Renal cortical epithelial cell (primary cell): ENCODE results near the gene OR52A1. TPM values are rescaled to one million over a fixed set of nuclear protein-coding genes. Genes with fewer than 3 reads are reported as not detected.
A peak's percentile ranks its signal among the peaks of the same experiment; 100 is the strongest.

Source experiments
- DNase-seq: peaks from one replicate; pipeline ENCODE4 v3.0.0-alpha.2; 2011; ENCODE audit warnings: low read depth
- total RNA-seq: library from RNA; depleted of rRNA; stranded (reverse); fragments of >200 nt; gene quantifications from 2 replicates; pipeline ENCODE4 v1.2.3, GENCODE V29; 2014

OR52A1 gene
- total RNA-seq, 1 donor from 2014 or later: not detected

DNA sequence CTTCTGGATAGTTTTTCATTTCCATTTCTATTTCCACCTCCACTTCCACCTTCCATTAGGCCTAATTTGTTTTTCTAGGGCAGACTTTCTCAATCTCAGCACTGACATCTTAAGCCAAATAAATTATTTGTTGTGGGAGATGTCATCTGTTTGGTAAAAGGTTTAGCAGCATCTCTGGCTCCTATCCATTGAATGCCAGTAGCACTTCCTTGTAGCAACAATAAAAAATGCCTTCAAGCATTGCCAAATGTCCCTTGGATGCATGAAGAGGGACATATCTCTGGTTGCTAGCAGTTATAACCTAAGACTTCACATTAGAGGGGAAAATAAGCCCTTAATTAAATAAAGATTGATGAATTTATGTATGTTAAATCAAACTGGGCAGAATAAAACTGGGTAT lies 18.3 kb downstream of the OR52A1 start:
- no peak for DNase-seq

DNA sequence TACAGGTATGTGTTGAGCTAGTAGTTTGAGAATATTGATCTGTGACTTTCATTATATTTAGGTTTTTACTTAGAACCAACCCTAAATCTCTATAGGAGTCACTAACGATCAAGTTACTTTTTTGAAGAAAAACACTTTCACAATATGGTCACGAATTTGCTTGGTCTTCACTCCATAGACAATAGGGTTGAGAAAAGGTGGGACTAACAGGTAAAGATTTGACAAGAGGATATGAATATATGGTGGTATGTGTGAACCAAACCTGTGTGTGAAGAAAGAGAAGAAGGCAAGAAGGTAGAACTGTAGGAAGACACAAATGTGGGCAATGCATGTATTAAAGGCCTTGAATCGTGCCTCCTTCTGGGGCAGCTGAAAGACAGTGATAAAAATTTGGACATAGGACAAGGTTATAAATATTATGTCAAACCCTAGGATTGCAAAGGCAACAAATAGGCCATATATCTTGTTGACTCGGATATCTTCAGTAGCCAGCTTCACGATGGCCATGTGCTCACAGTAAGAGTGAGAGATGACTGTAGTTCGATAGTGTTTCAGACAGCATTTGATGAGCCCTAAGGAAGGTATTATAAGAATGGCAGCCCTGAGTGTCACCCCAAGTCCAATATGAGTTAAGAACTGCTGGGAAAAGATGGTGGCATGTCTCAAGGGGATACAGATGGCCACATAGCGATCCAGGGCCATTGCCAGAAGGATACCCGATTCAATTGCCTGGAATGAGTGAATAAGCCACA lies 22.8 kb downstream of the OR52A1 start:
- no peak for DNase-seq

DNA sequence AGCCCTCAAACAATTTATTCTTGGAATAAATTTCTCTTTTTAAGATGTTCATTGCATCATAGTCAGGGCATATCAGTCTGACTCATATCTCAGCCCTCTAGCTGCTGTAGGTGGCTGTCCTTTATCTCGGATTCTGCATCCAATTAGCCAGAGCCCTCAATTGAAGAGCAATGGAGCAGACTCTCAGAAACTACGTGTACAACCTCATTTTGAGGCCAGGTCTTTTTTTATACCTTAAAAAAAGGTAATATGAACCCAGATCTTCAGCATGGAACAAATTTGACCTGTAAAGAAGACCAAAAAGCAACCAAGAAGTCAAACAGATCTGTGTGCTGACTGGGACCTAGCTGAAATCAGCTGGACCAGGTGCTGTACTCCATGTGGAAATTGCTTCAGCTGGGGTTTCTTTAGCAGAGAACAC lies 25.1 kb downstream of the OR52A1 start:
- no peak for DNase-seq

DNA sequence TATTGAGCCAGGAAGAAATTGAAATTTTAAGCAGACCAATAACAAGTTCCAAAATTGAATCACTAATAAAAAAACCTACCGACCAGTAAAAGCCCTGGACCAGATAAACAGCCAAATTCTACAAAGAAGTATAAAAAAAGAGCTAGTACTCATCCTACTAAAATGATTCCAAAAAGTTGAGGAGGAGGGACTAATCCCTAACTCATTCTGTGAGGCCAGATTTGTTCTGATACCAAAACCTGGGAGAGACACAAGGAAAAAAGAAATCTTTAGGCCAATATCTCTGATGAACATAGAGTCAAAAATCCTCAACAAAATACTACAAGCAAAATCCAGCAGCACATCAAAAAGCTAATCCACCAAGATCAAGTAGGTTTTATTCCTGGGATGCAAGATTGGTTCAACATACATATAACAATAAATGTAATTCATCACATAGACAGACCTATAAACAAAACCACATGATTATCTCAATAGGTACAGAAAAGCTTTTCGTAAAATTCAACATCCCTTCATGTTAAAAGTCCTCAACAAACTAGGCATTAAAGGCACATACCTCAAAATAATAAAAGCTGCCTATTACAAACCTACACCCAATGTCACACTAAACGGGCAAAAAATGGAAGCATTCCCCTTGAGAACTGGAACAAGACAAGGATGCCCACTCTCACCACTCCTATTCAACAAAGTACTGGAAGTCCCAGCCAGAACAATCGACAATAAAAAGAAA lies 29.5 kb downstream of the OR52A1 start:
- DNase-seq: no peak

DNA sequence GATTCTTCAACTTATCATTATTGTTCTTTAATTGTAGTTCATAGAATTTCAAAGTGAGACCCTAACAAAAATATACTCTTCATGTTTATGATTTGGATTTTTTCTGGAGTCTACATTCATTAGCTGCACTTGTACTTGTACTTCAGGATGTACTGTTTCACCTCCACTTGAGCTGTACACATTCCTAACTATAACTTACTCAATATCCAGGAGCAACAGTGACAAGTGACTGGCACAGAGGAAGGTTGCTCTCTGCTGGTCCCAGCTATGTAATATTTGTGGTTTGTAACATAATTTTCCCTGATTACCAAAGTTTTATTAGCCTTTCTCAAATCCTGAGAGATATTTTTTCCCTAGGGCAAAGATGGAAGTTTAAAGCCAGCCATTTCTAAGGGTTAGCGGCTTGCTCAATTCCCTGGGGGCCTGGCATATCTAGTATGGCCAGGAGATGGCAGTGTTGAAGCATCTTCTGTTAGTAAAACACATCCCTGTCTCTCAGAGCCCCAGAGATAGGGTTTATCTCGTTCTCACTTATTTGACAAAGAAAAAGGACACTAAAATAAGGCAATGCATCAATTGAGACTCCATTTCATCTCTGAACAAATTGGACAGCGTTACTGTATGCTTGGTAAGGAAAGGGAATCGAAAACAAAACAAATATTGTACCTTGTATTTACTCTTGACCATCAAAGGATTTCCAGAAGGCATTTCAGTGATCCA lies 30.6 kb downstream of the OR52A1 start:
- peak; percentile 47 for DNase-seq

DNA sequence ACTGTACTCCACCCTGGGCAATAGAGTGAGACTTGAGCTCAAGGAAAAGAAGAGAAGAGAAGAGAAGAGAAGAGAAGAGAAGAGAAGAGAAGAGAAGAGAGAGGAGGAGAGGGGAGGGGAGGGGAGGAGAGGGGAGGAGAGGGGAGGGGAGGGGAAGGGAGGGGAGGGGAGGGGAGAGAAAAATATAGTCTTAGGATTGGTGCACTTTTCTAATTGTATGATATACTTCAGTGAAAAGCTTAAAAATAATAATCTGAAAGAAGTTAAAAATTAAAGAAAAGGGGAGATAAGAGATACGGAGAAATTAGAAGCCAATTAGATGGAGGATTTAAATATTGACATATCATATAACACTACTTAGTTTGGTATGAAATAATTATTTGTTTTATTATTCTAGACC lies 35.7 kb downstream of the OR52A1 start:
- no peak for DNase-seq

DNA sequence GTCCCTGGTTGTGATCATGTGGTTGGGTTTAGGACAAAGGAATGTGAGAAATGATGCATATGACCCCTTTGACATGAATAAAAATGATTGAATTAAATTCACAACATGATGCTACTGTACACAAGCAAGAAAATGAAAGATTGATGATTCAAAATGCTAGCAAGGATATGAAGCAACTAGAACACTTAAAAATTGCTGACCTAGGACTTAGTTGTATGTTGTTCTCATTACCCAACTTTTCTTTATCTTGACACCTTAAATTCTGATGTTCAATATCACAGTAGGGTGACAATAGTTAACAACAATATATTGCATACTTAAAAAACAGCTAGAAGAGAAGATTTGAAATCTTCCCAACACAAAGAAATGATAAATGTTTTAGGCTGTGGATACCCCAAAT lies 37.0 kb downstream of the OR52A1 start:
- DNase-seq: no peak

DNA sequence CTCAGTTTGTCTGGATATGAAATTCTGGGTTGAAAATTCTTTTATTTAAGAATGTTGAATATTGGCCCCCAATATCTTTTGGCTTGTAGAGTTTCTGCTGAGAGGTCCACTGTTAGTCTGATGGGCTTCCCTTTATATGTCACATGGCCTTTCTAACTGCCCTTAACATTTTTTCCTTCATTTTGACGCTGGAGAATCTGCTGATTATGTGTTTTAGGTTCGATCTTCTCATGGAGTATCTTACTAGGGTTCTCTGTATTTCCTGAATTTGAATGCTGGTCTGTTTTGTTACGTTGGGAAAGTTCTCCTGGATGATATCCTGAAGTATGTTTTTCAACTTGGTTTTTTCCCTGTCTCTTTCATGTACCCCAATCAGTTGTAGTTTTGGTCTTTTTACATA lies 39.2 kb downstream of the OR52A1 start:
- DNase-seq: no peak

DNA sequence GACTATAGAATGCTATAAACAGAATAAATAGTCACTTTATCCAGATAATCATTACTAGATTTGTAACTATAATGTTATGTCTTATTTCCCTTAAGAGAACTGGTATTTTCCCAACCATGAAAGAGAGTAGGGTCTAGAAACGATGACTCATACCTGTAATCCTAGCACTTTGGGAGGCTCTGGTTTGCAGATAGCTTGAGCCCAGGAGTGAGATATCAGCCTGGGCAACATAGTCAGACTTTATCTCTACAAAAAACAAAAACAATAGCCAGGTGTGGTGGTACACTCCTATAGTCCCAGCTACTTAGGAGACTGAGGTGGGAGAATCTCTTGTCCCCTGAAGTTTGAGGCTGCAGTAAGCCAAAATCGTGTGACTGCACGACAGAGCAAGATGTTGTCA lies 47.3 kb downstream of the OR52A1 start:
- no peak for DNase-seq

DNA sequence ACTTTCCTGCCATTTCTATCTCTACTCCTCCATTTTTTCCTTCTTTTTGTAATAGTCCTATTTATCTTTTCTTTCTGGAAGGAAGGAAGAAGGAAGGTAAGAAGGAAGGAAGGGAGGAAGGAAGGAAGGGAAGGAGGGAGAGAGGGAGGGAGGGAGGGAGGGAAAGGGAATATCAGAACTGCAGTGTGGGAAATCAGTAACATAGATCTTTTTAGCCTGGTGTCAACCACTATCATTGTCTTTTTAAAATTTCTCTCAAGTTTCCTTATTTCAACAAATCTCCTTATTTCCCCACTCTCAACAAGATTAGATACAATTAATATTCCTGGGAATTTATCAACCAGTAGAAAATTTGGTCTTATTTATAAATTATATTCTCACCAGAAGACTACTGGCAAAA lies 51.5 kb downstream of the OR52A1 start:
- DNase-seq: no peak

DNA sequence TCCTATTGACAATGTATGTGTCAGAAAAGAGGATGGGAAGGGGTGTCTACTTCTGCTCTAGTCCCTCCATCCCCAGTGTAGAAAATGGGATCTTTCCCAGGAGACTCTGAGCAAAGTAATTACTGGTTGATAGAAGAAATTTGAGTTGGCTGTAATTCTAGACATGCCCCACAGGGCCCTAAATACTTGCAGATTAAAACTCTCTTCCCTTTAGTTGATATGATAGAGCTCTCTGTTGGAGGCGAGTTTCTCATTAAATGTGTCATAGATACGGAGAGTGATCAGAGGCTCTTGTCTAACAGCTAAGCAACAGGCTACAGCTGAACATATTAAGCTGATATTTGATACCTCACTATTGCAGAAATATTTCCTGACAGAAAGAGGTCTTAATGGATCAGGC lies 52.3 kb downstream of the OR52A1 start:
- no peak for DNase-seq

DNA sequence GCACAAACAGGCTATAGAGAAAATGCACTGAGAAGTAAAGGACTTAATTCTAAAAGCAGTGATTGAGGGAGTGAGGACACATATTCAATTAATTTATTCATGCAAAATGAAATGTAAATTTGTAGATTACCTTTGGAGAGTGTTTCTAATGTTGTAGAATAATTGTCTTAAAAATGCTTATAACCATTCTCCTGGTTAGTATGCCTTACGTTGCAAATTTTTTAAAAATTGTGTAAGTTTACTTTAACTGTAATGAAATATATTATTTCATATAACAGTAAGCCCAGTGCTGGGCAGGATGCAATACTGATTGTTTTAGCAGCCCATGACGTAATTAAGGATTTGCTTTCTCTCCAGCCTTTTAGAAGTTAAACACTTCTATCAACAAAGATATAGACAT lies 58.5 kb downstream of the OR52A1 start:
- no peak for DNase-seq

Other genes starting within 250 kb of the OR52A1 start
- not detected in 2 replicates for gene OR51G2, start 235.4 kb downstream of the OR52A1 start, total RNA-seq
- not detected in 2 replicates for gene OR51G1, start 230.4 kb downstream of the OR52A1 start, total RNA-seq
- not detected in 2 replicates for gene OR51A4, start 207.2 kb downstream of the OR52A1 start, total RNA-seq
- gene OR51A2, start 199.0 kb downstream of the OR52A1 start, total RNA-seq: not detected in 2 replicates
- not detected in 2 replicates for gene OR51L1, start 159.9 kb downstream of the OR52A1 start, total RNA-seq
- gene OR52J3, start 108.2 kb downstream of the OR52A1 start, total RNA-seq: not detected in 2 replicates
- gene OR52E2, start 95.1 kb downstream of the OR52A1 start, total RNA-seq: not detected in 2 replicates
- not detected in 2 replicates for gene OR52E1, start 85.2 kb downstream of the OR52A1 start, total RNA-seq
- not detected in 2 replicates for gene OR52A5, start 16.4 kb downstream of the OR52A1 start, total RNA-seq
- gene OR51V1, start 45.9 kb upstream of the OR52A1 start, total RNA-seq: not detected in 2 replicates
- not detected in 2 replicates for gene HBB, start 72.3 kb upstream of the OR52A1 start, total RNA-seq
- not detected in 2 replicates for gene HBD, start 79.7 kb upstream of the OR52A1 start, total RNA-seq
- gene HBG1, start 95.1 kb upstream of the OR52A1 start, total RNA-seq: not detected in 2 replicates
- not detected in 2 replicates for gene HBG2, start 100.0 kb upstream of the OR52A1 start, total RNA-seq
- not detected in 2 replicates for gene HBE1, start 115.2 kb upstream of the OR52A1 start, total RNA-seq
- not detected in 2 replicates for gene OR51B4, start 147.2 kb upstream of the OR52A1 start, total RNA-seq
- not detected in 2 replicates for gene OR51B2, start 169.5 kb upstream of the OR52A1 start, total RNA-seq
- gene OR51B5, start 188.8 kb upstream of the OR52A1 start, total RNA-seq: 0.15 TPM in 1 of 2 replicates, not detected in the other
- gene OR51B6, start 196.8 kb upstream of the OR52A1 start, total RNA-seq: not detected in 2 replicates
- gene OR51M1, start 229.1 kb upstream of the OR52A1 start, total RNA-seq: not detected in 2 replicates